Naive B cell (primary cell): Measurements from ENCODE around the gene SLC25A45. TPM values are rescaled to one million over a fixed set of nuclear protein-coding genes. Genes with fewer than 3 reads are reported as not detected.

Experiments
- ATAC-seq, 2 donors: fragments of 150-1000 bp; cut with Tn5 transposase; 2 replicates each; pipeline ENCODE4 v1.10.0; 2021; ENCODE audit warnings: low read depth in 2 of 2, mild to moderate bottlenecking in 2 of 2, moderate library complexity in 2 of 2
- DNase-seq: peaks from one replicate; pipeline ENCODE4 v3.0.0; 2022
- H3K27ac Mint-ChIP-seq, 6 donors: one replicate each; pipeline ENCODE4 v1.8.0; 2020 to 2022; ENCODE audit warnings: mild to moderate bottlenecking in 6 of 6, mixed read lengths in 6 of 6, moderate library complexity in 5 of 6, inconsistent platforms in 2 of 6
- H3K27me3 Mint-ChIP-seq, 3 donors: one replicate each; pipeline ENCODE4 v1.8.0; 2021 to 2022; ENCODE audit warnings: mixed read lengths in 3 of 3, mild to moderate bottlenecking in 1 of 3
- H3K36me3 Mint-ChIP-seq, 2 donors: one replicate each; pipeline ENCODE4 v1.8.0; 2020 to 2022; ENCODE audit warnings: mixed read lengths in 2 of 2, inconsistent platforms in 1 of 2, mild to moderate bottlenecking in 1 of 2
- H3K4me1 Mint-ChIP-seq, 3 donors: one replicate each; pipeline ENCODE4 v1.8.0; 2020 to 2022; ENCODE audit warnings: mixed read lengths in 3 of 3, inconsistent platforms in 1 of 3, mild to moderate bottlenecking in 1 of 3, moderate library complexity in 1 of 3
- H3K4me3 Mint-ChIP-seq, 8 donors: one replicate each; pipeline ENCODE4 v1.8.0; 2020 to 2022; ENCODE audit warnings: mild to moderate bottlenecking in 8 of 8, mixed read lengths in 8 of 8, moderate library complexity in 8 of 8, inconsistent platforms in 2 of 8
- H3K9me3 Mint-ChIP-seq, 7 donors: one replicate each; pipeline ENCODE4 v1.8.0; 2020 to 2022; ENCODE audit warnings: mixed read lengths in 7 of 7, mild to moderate bottlenecking in 5 of 7, inconsistent platforms in 2 of 7, moderate library complexity in 1 of 7
- polyA plus RNA-seq, 6 donors: library from polyadenylated mRNA; unstranded; fragments of 300-500 nt; fragmentation: Illumina TruSeq; gene quantifications; one replicate each; pipeline ENCODE4 v1.2.3, GENCODE V29; 2021; ENCODE audit warnings: low read depth in 6 of 6

SLC25A45 gene, protein sequence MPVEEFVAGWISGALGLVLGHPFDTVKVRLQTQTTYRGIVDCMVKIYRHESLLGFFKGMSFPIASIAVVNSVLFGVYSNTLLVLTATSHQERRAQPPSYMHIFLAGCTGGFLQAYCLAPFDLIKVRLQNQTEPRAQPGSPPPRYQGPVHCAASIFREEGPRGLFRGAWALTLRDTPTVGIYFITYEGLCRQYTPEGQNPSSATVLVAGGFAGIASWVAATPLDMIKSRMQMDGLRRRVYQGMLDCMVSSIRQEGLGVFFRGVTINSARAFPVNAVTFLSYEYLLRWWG
- 10 to 100 TPM; 10.2 to 35.1 (median 16.2) TPM for polyA plus RNA-seq

DNA sequence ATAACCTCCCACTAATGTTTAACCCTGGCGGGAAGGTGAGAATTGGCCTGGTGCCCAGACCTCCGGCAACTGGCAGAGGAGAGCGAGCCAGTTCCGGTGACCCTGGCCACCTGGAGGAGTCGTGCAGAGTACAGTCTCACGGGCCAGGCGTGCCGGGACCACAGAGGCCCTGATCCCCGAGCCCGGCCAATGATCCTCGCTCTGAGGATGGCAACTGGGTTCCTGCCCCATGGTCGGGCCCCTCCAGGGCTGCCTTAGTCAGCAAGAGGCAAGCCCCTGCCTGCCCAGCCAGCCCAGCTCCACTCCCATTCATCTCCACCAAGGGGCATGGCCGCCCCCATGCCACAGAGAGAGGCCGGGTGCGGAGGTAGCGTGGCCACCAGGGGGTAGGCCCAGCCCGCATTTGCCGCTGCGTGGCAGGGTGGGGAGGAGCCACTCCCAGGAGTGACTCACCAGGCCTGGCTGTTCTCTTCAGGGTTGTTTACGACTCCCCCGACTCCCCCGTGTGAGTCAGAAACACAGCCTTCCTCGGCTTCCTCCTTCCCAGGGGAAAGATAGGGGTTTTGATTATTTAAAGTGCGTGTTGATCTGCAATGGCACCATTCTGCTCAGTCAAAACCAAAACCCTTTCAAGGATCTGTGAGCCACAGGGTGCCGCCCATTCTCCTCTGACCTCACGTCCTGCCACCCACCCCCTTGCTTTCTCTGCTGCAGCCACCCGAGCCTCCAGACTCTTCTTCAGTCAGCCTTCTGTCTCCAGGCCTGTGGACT, at the start of gene SLC25A45:
Gene SLC25A45, minus strand, starts transcription at position 614 of the 771 bp plus-strand sequence. CDS start 695 bp downstream, outside the sequence.
- Mint-ChIP-seq H3K9me3 (no peaks in the 10 kb centered on the region), H3K4me3 (peak within 1 kb of the TSS; percentile 86 to 98 (median 96))

DNA sequence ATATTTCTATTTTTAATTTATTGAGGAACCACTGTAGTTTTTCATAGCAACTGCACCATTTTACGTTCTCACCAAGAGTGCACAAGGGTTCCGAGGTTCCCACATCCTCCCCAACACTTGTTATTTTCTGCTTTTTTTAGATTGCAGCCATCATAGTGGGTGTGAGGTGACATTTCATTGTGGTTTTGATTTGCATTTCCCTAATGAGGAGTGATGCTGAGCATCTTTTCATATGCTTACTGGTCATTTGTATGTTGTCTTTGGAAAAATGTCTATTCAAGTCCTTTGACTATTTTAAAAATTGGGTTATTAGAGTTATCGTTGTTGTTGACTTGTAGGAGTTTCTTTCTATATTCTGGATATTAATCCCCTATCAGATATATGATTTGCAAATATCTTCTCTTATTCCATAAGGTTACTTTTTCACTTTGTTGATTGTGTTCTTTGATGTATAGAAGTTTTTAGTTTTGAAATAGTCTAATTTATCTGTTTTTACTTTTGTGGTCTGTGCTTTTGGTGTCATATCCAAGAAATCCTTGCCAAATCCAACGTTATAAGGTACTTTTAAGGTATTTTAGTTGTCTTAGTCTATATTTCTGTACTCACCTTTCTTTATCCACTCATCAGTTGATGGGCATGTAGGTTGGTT, 49.1 kb upstream of the SLC25A45 start:
- H3K36me3 Mint-ChIP-seq: peaks cover 0 to 5% of the 10 kb centered on the region in 2 donors
- peaks cover 60 to 78% (median 62%) of the 10 kb centered on the region in 3 donors for H3K4me1 Mint-ChIP-seq

More for the DNA sequence above, at the start of gene SLC25A45:
- ATAC-seq (peak; percentile 83 to 86), DNase-seq (peak; percentile 90)
- H3K4me1 Mint-ChIP-seq: peaks cover 43 to 63% (median 56%) of the 10 kb centered on the region in 3 donors
- H3K36me3 Mint-ChIP-seq: no peaks in the 10 kb centered on the region
- no peaks in the 10 kb centered on the region for H3K27me3 Mint-ChIP-seq
- H3K27ac Mint-ChIP-seq: peak within 1 kb of the TSS; percentile 95 to 100 (median 100)

DNA sequence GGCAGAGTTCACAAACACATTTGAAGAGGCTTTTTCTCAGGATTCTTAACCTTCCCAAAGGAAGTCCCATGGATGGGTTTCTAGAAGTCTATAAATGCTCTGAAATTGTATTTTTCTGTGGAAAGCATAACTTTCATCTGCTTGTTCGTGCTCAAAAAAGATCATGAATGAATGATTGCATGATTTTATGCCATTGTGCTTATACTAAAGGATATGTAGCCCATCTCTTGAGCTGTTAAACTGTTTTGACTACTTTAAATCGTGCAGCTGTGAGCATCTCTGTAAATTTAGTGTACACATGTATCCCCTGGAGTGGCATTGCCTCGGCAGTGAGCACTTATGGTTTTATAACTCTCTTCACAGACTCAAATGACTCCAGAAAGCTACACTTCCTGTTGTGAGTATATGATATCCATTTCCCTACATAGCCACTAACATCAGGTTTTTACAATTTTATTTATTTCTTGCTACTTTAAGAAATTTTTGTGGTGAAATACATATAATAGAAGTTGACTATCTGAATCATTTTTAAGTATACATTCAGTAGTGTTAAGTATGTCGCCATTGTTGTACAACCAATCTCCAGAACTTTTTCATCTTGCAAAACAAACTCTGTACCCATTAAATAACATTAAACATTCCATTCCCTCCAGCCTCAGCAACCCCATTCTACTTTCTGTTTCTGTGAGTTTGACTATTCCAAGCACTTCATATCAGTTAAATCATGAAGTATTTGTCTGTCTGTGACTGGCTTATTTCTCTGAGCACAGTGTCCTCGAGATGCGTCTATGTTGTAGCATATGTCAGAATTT, 48.2 kb upstream of the SLC25A45 start:
- peaks cover 0 to 5% of the 10 kb centered on the region in 2 donors for H3K36me3 Mint-ChIP-seq
- H3K27me3 Mint-ChIP-seq: no peaks in the 10 kb centered on the region
- H3K9me3 Mint-ChIP-seq: no peaks in the 10 kb centered on the region
- ATAC-seq (no peak), DNase-seq (no peak)
- H3K27ac Mint-ChIP-seq: peak overlapping the region; percentile 83 to 99 (median 96)
- H3K4me3 Mint-ChIP-seq: peak overlapping the region; percentile 61 to 91 (median 76)
- peaks cover 68 to 87% (median 71%) of the 10 kb centered on the region in 3 donors for H3K4me1 Mint-ChIP-seq

More for the DNA sequence above, 49.1 kb upstream of the SLC25A45 start:
- Mint-ChIP-seq H3K27me3 (no peaks in the 10 kb centered on the region), H3K9me3 (no peaks in the 10 kb centered on the region), H3K27ac (peak overlapping the region; percentile 87 to 99 (median 94)), H3K4me3 (peak overlapping the region in 6 of 8 donors; percentile 10 to 65 (median 50))
- DNase-seq: peak; percentile 81
- peak; percentile 83 to 86 for ATAC-seq

DNA sequence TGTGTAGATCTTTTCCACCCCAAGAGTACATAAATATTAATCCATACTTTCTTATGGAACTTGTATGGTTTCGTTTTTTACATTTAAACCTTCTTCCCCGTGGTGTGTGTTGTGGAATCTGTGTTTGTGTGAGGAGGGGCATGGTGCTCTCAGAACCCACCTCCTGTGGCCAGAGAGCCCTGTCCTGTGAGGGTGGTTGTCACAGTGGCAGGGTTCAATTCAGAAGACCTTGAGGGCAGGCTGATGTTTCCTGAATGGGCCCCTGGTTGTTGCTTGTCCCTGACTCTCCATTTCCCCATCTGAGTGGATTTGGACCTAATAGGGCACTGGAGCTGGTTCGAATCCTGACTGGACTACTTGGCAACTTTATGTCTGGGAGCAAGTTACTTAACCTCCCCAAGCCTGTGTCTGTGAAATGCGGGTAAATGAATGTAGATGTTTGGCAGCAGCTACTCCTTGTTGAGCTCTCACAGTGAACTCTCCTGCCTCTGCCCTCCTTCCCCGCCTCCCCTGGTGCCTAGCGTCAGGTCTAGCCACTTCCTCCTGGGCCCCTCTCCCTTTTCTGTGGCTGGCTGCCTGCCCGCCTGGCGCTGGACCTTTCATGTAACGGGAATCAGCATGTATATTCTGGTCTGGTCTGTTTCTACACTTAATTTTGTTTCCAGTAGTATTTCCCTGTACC, 47.4 kb upstream of the SLC25A45 start:
- peak overlapping the region; percentile 83 to 99 (median 96) for H3K27ac Mint-ChIP-seq
- DNase-seq (no peak), ATAC-seq (no peak)
- peaks cover 73 to 92% (median 76%) of the 10 kb centered on the region in 3 donors for H3K4me1 Mint-ChIP-seq
- H3K27me3 Mint-ChIP-seq: no peaks in the 10 kb centered on the region
- H3K9me3 Mint-ChIP-seq: no peaks in the 10 kb centered on the region
- H3K36me3 Mint-ChIP-seq: peaks cover 0 to 5% of the 10 kb centered on the region in 2 donors
- H3K4me3 Mint-ChIP-seq: peak overlapping the region; percentile 61 to 91 (median 76)

DNA sequence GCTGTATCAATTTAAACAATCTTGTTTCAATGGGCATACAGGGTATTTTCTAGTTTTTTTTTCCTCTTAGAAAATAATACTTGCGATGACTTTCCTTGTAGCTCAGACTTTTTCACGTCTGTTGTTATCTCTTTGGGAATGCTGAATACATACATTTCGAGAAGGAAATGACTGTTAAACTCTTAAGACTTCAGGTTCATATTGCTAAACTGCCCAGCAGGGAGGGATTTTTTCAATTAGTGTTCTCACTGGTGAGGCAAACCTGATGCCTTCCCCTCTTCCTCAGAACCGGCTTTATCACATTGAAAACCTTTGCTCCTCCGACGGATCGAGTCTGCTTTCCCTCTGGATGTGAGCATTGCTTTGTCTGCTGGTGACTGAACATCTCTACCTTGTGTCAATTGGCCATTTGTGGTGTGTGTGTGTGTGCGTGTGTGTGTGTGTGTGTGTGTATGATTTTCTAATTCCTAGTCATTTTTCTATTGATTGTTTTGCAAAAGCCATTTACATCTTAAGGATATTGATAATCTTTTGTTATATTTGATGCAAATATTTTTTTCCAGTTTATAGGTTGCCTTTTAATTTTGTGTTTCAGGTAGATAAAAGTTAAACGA, 46.7 kb upstream of the SLC25A45 start:
- H3K9me3 Mint-ChIP-seq: no peaks in the 10 kb centered on the region
- peak overlapping the region; percentile 83 to 99 (median 96) for H3K27ac Mint-ChIP-seq
- H3K4me3 Mint-ChIP-seq: peak overlapping the region; percentile 15 to 91 (median 70)
- DNase-seq (no peak), ATAC-seq (no peak)
- H3K36me3 Mint-ChIP-seq: peaks cover 0 to 5% of the 10 kb centered on the region in 2 donors
- H3K4me1 Mint-ChIP-seq: peaks cover 77 to 92% (median 83%) of the 10 kb centered on the region in 3 donors
- no peaks in the 10 kb centered on the region for H3K27me3 Mint-ChIP-seq

DNA sequence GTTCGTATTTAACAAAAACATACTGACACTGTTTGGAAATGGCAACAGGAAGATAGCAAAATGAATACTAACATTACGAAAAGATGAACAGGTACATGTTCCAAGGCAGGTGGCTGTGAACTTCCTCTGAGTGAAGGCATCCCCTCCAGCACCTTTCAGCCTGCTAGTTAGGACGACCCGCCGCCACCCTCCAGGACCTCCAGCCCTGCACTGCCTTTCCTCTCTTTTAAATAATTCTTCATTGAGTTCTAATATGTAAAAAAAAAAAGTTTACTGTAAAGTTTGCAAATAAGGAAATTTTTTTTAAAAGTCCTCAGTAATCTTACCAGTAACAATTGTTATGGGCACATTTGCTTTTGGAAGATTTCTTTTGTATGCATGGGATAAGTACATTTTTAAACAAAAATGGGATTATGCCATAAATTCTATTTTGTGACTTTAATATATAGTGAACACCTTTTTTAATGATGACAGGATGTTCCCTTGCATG, 46.2 kb upstream of the SLC25A45 start:
- peaks cover 81 to 96% (median 89%) of the 10 kb centered on the region in 3 donors for H3K4me1 Mint-ChIP-seq
- ATAC-seq (no peak), DNase-seq (no peak)
- peak overlapping the region; percentile 88 to 100 (median 100) for H3K27ac Mint-ChIP-seq
- H3K9me3 Mint-ChIP-seq: no peaks in the 10 kb centered on the region
- H3K4me3 Mint-ChIP-seq: peak overlapping the region; percentile 34 to 97 (median 72)
- H3K27me3 Mint-ChIP-seq: no peaks in the 10 kb centered on the region
- peaks cover 0 to 5% of the 10 kb centered on the region in 2 donors for H3K36me3 Mint-ChIP-seq

DNA sequence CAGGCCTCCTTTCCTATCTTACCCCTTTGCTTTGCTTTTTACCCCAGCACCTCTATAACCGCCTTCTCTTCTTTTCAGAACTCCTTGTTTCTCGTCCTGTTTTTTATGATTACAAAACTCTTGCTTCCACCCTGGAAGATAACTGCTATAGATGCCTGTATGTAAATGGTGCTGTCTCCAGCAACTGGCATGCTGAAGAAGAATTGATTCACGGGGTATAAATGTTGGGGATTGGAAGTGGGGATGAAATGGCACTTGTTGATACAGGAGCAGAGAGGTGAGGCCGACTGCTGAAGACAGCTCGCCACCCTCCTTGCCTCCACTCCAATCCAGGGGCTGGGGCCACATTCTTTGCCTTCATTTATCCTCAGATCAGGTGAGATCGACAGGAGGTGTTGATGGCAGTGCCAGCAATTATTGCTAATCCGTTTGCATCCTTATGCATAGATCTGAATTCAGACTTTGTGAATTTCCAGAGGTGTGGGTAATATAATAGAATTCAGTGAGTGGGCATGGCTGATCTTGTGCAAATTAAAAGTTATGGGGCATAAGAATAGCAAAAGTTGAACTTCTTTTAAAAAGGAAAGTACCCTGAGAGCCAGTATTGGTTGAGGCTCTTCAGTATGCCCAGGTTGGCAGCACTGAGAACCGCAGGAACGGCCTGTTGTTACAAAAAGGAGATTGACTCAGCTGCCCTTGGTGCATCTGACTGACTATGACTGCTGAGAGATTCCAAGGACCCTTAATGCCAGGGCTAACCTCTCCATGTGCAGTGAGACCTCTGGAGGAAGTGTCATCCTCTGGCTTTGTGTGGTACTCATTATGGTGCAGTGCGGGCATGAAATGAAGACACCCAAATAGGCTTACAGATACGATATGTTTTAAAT, 45.5 kb upstream of the SLC25A45 start:
- Mint-ChIP-seq H3K27ac (peak overlapping the region; percentile 98 to 100 (median 100)), H3K9me3 (no peaks in the 10 kb centered on the region), H3K4me3 (peak overlapping the region; percentile 44 to 98 (median 84)), H3K27me3 (no peaks in the 10 kb centered on the region), H3K4me1 (peaks cover 85 to 99% (median 91%) of the 10 kb centered on the region in 3 donors), H3K36me3 (peaks cover 3 to 5% of the 10 kb centered on the region in 2 donors)
- no peak for DNase-seq
- no peak for ATAC-seq

DNA sequence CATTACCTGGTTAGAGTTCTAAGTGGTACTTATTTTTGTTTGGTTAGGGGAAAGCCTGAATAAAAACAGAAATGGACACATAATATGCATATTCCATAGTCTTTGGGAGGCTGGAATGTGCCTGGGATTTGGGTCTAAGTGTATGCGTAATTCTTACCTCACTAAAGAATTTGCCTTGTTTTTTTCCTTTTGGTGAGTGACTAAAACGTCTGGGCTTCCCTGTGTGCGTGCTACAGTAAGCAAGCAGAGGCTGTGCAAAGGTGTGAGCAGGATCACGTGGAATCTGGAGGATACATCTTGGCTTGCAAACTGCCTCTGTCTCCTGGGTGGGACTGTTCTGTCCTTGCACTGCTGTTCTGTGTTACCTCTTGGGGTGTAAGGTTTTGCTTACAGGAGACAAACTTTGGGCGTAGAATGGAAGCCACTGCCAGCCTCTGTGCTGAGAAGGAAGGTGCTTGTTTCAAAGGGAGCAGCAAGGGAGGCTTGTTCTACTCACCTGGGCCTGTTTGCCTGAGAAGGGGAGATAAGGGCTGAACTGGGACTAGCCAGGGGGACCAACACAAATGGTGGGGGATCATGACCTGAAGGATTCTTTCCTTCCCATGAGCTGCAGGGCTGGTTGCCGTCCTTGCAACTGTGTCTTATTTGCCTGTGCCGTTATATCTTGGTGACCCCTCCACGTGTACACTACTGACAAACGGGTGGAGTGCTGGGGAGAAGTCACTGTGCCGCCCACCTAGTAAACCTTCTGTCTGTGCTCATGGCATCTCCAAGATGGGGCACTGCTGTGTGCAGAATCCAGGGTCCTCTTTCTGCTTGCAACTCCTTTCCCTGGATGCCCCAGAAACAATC, 44.6 kb upstream of the SLC25A45 start:
- Mint-ChIP-seq H3K27ac (peak overlapping the region; percentile 98 to 100 (median 100)), H3K36me3 (peaks cover 5 to 9% of the 10 kb centered on the region in 2 donors), H3K4me3 (peak overlapping the region; percentile 44 to 98 (median 92)), H3K4me1 (peaks cover 88 to 95% (median 92%) of the 10 kb centered on the region in 3 donors), H3K9me3 (no peaks in the 10 kb centered on the region), H3K27me3 (no peaks in the 10 kb centered on the region)
- ATAC-seq (no peak), DNase-seq (no peak)

DNA sequence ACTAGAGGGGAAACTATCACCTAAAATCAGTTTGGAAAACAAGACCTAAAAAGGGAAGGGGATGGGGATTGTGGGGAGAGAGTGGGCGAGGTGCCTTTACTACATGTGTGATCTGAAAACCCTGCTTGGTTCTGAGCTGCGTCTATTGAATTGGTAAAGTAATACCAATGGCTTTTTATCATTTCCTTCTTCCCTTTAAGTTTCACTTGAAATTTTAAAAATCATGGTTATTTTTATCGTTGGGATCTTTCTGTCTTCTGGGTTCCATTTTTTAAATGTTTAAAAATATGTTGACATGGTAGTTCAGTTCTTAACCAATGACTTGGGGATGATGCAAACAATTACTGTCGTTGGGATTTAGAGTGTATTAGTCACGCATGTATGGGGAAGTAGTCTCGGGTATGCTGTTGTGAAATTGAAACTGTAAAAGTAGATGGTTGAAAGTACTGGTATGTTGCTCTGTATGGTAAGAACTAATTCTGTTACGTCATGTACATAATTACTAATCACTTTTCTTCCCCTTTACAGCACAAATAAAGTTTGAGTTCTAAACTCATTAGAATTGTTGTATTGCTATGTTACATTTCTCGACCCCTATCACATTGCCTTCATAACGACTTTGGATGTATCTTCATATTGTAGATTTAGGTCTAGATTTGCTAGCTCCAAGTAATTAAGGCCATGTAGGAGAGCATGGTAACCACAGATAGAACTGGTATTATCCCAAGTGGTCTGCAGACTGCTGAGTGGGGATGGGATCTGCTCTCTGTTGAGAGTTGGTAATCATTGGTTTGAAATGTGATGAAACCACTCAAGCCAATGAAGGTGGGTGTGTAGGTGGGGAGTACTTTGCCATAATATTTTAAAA, 43.8 kb upstream of the SLC25A45 start:
- peaks cover 5 to 9% of the 10 kb centered on the region in 2 donors for H3K36me3 Mint-ChIP-seq
- H3K27ac Mint-ChIP-seq: peak overlapping the region; percentile 98 to 100 (median 100)
- peaks cover 82 to 94% (median 92%) of the 10 kb centered on the region in 3 donors for H3K4me1 Mint-ChIP-seq
- no peaks in the 10 kb centered on the region for H3K9me3 Mint-ChIP-seq
- peak; percentile 57 to 62 for ATAC-seq
- H3K4me3 Mint-ChIP-seq: peak overlapping the region; percentile 84 to 98 (median 94)
- H3K27me3 Mint-ChIP-seq: no peaks in the 10 kb centered on the region
- DNase-seq: peak; percentile 82
